H9 (cell line): Measurements from ENCODE around the gene HP1BP3. TPM values are rescaled to one million over a fixed set of nuclear protein-coding genes. Genes with fewer than 3 reads are reported as not detected.

Experiments used
- DNase-seq: peaks from one replicate; pipeline ENCODE4 v3.0.0-alpha.2; 2017
- H2AFZ ChIP-seq: one replicate; pipeline ENCODE4 v1.6.1; 2013; ENCODE audit warnings: mild to moderate bottlenecking, low read length, control low read depth, moderate library complexity
- H2AK5ac ChIP-seq: 2 replicates; pipeline ENCODE4 v1.6.1; 2013; ENCODE audit warnings: low read length, control low read depth, mixed read lengths; ENCODE audit not compliant: insufficient read length
- H2BK120ac ChIP-seq: one replicate; pipeline ENCODE4 v1.6.1; 2013; ENCODE audit warnings: low read depth, mild to moderate bottlenecking, low read length, control low read depth, inconsistent platforms; ENCODE audit not compliant: poor library complexity, severe bottlenecking
- H2BK12ac ChIP-seq: 2 replicates; pipeline ENCODE4 v1.6.1; 2013; ENCODE audit warnings: low read length, control low read depth, mixed read lengths, low read depth; ENCODE audit not compliant: insufficient read length
- H2BK15ac ChIP-seq: 2 replicates; pipeline ENCODE4 v1.6.1; 2013; ENCODE audit warnings: low read depth, low read length, control low read depth
- H2BK20ac ChIP-seq: one replicate; pipeline ENCODE4 v1.6.1; 2013; ENCODE audit warnings: low read depth, mild to moderate bottlenecking, low read length, control low read depth, inconsistent platforms; ENCODE audit not compliant: poor library complexity, severe bottlenecking
- H2BK5ac ChIP-seq: 2 replicates; pipeline ENCODE4 v1.6.1; 2013; ENCODE audit warnings: low read length, control low read depth, mixed read lengths; ENCODE audit not compliant: insufficient read length
- H3K14ac ChIP-seq: 2 replicates; pipeline ENCODE4 v1.6.1; 2013; ENCODE audit warnings: low read length, control low read depth; ENCODE audit not compliant: insufficient read depth
- H3K18ac ChIP-seq: 2 replicates; pipeline ENCODE4 v1.6.1; 2013; ENCODE audit warnings: low read depth, mild to moderate bottlenecking, mixed read lengths, low read length, control low read depth; ENCODE audit not compliant: insufficient read length
- H3K23ac ChIP-seq: 2 replicates; pipeline ENCODE4 v1.6.1; 2013; ENCODE audit warnings: low read length, control low read depth, mixed read lengths, low read depth; ENCODE audit not compliant: insufficient read length
- H3K23me2 ChIP-seq: 2 replicates; pipeline ENCODE4 v1.6.1; 2013; ENCODE audit warnings: low read depth, mild to moderate bottlenecking, mixed read lengths, low read length, control low read depth; ENCODE audit not compliant: insufficient read length, poor library complexity, severe bottlenecking
- H3K27ac ChIP-seq: 2 replicates; pipeline ENCODE4 v1.5.1; 2013; ENCODE audit warnings: low read length, control low read depth, mixed read lengths, low read depth; ENCODE audit not compliant: insufficient read length
- H3K27me3 ChIP-seq: 2 replicates; pipeline ENCODE4 v1.6.1; 2013; ENCODE audit warnings: low read length, control low read depth, inconsistent platforms; ENCODE audit not compliant: insufficient read depth
- H3K4ac ChIP-seq: 2 replicates; pipeline ENCODE4 v1.6.1; 2013; ENCODE audit warnings: low read depth, mild to moderate bottlenecking, control low read depth, inconsistent platforms, low read length, moderate library complexity
- H3K4me1 ChIP-seq: 2 replicates; pipeline ENCODE4 v1.6.1; 2013; ENCODE audit warnings: low read length, control low read depth, inconsistent platforms; ENCODE audit not compliant: insufficient read depth
- H3K4me2 ChIP-seq: 2 replicates; pipeline ENCODE4 v1.6.1; 2013; ENCODE audit warnings: low read length, control low read depth, mixed read lengths; ENCODE audit not compliant: insufficient read length, insufficient read depth
- H3K56ac ChIP-seq: 2 replicates; pipeline ENCODE4 v1.6.1; 2013; ENCODE audit warnings: low read depth, mild to moderate bottlenecking, mixed read lengths, low read length, control low read depth; ENCODE audit not compliant: insufficient read length
- H3K79me1 ChIP-seq: 2 replicates; pipeline ENCODE4 v1.6.1; 2013; ENCODE audit warnings: low read depth, mild to moderate bottlenecking, moderate library complexity, low read length, control low read depth, inconsistent platforms; ENCODE audit not compliant: insufficient read depth, poor library complexity, severe bottlenecking
- H3K79me2 ChIP-seq: 2 replicates; pipeline ENCODE4 v1.6.1; 2013; ENCODE audit warnings: low read length, control low read depth, inconsistent platforms; ENCODE audit not compliant: insufficient read depth
- H3K9ac ChIP-seq: 2 replicates; pipeline ENCODE4 v1.6.1; 2013; ENCODE audit warnings: low read length, control low read depth, mixed read lengths; ENCODE audit not compliant: insufficient read length; ENCODE audit errors: extremely low read depth
- H3K9me3 ChIP-seq: one replicate; pipeline ENCODE4 v1.6.1; 2013; ENCODE audit warnings: low read depth, low read length, inconsistent platforms; ENCODE audit not compliant: control insufficient read depth
- H3T11ph ChIP-seq: one replicate; pipeline ENCODE4 v1.6.1; 2013; ENCODE audit warnings: mild to moderate bottlenecking, low read length, control low read depth, inconsistent platforms
- H4K20me1 ChIP-seq: one replicate; pipeline ENCODE4 v1.6.1; 2013; ENCODE audit not compliant: control insufficient read depth, insufficient read length, insufficient read depth
- H4K5ac ChIP-seq: 2 replicates; pipeline ENCODE4 v1.6.1; 2013; ENCODE audit warnings: low read depth, mild to moderate bottlenecking, mixed read lengths, low read length, control low read depth; ENCODE audit not compliant: insufficient read length
- H4K8ac ChIP-seq: replicated peaks from 2 replicates; pipeline ENCODE4 v1.6.1; 2013; ENCODE audit warnings: low read length, control low read depth, mixed read lengths, low read depth; ENCODE audit not compliant: insufficient read length
- H4K91ac ChIP-seq: 2 replicates; pipeline ENCODE4 v1.6.1; 2013; ENCODE audit warnings: low read depth, mild to moderate bottlenecking, moderate library complexity, mixed read lengths, low read length, control low read depth; ENCODE audit not compliant: insufficient read length
- H3K27ac Mint-ChIP-seq, 3 experiments: 2 replicates in 2 of 3; 3 replicates in 1 of 3; pipeline ENCODE4 v1.8.0; 2020 to 2021; ENCODE audit warnings: mixed read lengths in 3 of 3, mild to moderate bottlenecking in 1 of 3, moderate library complexity in 1 of 3
- H3K27me3 Mint-ChIP-seq: 2 replicates; pipeline ENCODE4 v1.8.0; 2021; ENCODE audit warnings: low read depth, mild to moderate bottlenecking, moderate library complexity, mixed read lengths
- H3K36me3 Mint-ChIP-seq, 3 experiments: 2 replicates in 2 of 3; 3 replicates in 1 of 3; pipeline ENCODE4 v1.8.0; 2020 to 2021; ENCODE audit warnings: low read depth in 3 of 3, mixed read lengths in 3 of 3; ENCODE audit not compliant: insufficient read depth in 1 of 3
- H3K4me1 Mint-ChIP-seq, 2 experiments: 2 replicates each; pipeline ENCODE4 v1.8.0; 2020; ENCODE audit warnings: mixed read lengths in 2 of 2
- H3K4me3 Mint-ChIP-seq, 2 experiments: 2 replicates in 1 of 2; 3 replicates in 1 of 2; pipeline ENCODE4 v1.8.0; 2020 to 2021; ENCODE audit warnings: mild to moderate bottlenecking in 2 of 2, mixed read lengths in 2 of 2, moderate library complexity in 1 of 2
- H3K9me3 Mint-ChIP-seq, 2 experiments: 2 replicates in 1 of 2; 3 replicates in 1 of 2; pipeline ENCODE4 v1.8.0; 2020; ENCODE audit warnings: mild to moderate bottlenecking in 2 of 2, mixed read lengths in 2 of 2, moderate library complexity in 1 of 2
- CTCF ChIP-seq: fragments of 200-600 bp; sonication (generic); conservative IDR thresholded peaks from 3 replicates; pipeline ENCODE4 v1.8.0; 2021; ENCODE audit warnings: antibody characterized with exemption, mild to moderate bottlenecking
- WGBS: extraction: QIAGEN DNeasy Blood & Tissue Kit; methylation state at CpG from one replicate; pipeline ENCODE4 v1.1.7; 2013; ENCODE audit warnings: missing lambda C conversion rate, low lambda C conversion rate, mixed read lengths; ENCODE audit not compliant: insufficient read length; ENCODE audit errors: extremely low coverage; 5-methylcytosine and 5-hydroxymethylcytosine counted together
- total RNA-seq: library from RNA; stranded (reverse); gene quantifications from 2 replicates; pipeline ENCODE4 v1.2.1, GENCODE V29; 2021

HP1BP3 gene
- total RNA-seq, 1 experiment from 2014 or later = 127 TPM

GRCh38 chr1:20709868-20710267, 77.2 kb downstream of the HP1BP3 start:
- H3T11ph ChIP-seq = no peak overlapping the region
- H3K4ac ChIP-seq = no peak overlapping the region
- H3K23ac ChIP-seq = no peak overlapping the region
- Mint-ChIP-seq H3K4me3 (no peak overlapping the region), H3K4me1 (no peaks in the 10 kb centered on the region), H3K27ac (no peak overlapping the region; a peak in 1 of 7 replicates), H3K36me3 (peaks cover 5 to 24% (median 6%) of the 10 kb centered on the region in 3 experiments; a peak in 4 of 7 replicates), H3K27me3 (no peaks in the 10 kb centered on the region), H3K9me3 (no peaks in the 10 kb centered on the region)
- no peak overlapping the region for H4K91ac ChIP-seq
- H2BK12ac ChIP-seq = no peak overlapping the region
- no peak overlapping the region for H3K4me2 ChIP-seq
- no peak overlapping the region for H3K56ac ChIP-seq
- H2AK5ac ChIP-seq = no peak overlapping the region
- H3K4me1 ChIP-seq = no peaks in the 10 kb centered on the region
- no peak for DNase-seq
- no peak overlapping the region for H4K5ac ChIP-seq
- TF ChIP-seq CTCF = no peak
- H3K79me2 ChIP-seq = no peaks in the 10 kb centered on the region
- no peak overlapping the region for H3K9ac ChIP-seq
- H2BK120ac ChIP-seq = no peak overlapping the region
- H3K18ac ChIP-seq = no peak overlapping the region
- H4K8ac ChIP-seq = no peak overlapping the region
- no peak overlapping the region for H2BK20ac ChIP-seq
- no CpG with 5 or more reads among the region's 3 CpGs for WGBS
- no peak overlapping the region for H2BK15ac ChIP-seq
- H3K14ac ChIP-seq = no peak overlapping the region
- H3K27ac ChIP-seq = no peak overlapping the region
- no peaks in the 10 kb centered on the region for H4K20me1 ChIP-seq
- no peaks in the 10 kb centered on the region for H3K27me3 ChIP-seq
- no peak overlapping the region for H2BK5ac ChIP-seq
- H3K79me1 ChIP-seq = no peaks in the 10 kb centered on the region
- no peak overlapping the region for H2AFZ ChIP-seq
- H3K23me2 ChIP-seq = no peaks in the 10 kb centered on the region
- no peaks in the 10 kb centered on the region for H3K9me3 ChIP-seq
